GM18526 (cell line): Measurements from ENCODE around the gene AP1G2.

Source experiments
- POLR2A ChIP-seq: IDR thresholded peaks from 3 replicates; pipeline ENCODE4 v1.6.1; 2011; ENCODE audit not compliant: insufficient read length; ENCODE audit errors: extremely low read depth

AP1G2 gene

GRCh38 chr14:23521785-23522640 lies 45.6 kb downstream of the AP1G2 start:
- TF ChIP-seq POLR2A = no peak

- no peak for TF ChIP-seq POLR2A
Observed at GRCh38 chr14:23520899-23521533, 46.6 kb downstream of the AP1G2 start.

- TF ChIP-seq POLR2A = no peak
Observed at GRCh38 chr14:23518709-23519108, 48.9 kb downstream of the AP1G2 start.

GRCh38 chr14:23517650-23518326 lies 49.8 kb downstream of the AP1G2 start:
- TF ChIP-seq POLR2A = no peak

- no peak for TF ChIP-seq POLR2A
Observed at GRCh38 chr14:23514644-23514957, 53.0 kb downstream of the AP1G2 start.

- TF ChIP-seq POLR2A = no peak
Observed at GRCh38 chr14:23513818-23514643, 53.6 kb downstream of the AP1G2 start.

- no peak for TF ChIP-seq POLR2A
Observed at GRCh38 chr14:23513005-23513817, 54.4 kb downstream of the AP1G2 start.

GRCh38 chr14:23512156-23512555 lies 55.4 kb downstream of the AP1G2 start:
- TF ChIP-seq POLR2A = no peak
